C4-2B (cell line): ENCODE measurements around the gene LGR4.
A peak's percentile ranks its signal among the peaks of the same experiment; 100 is the strongest.

ENCODE experiments used
- H3K27ac ChIP-seq: fragments of 450-650 bp; 2 replicates; pipeline ENCODE4 v1.5.1; 2017
- ZFX ChIP-seq: fragments of 450-650 bp; IDR thresholded peaks from 2 replicates; pipeline ENCODE4 v1.6.1; 2017
- TF ChIP-seq, protein P1 (sequence below): fragments of 450-650 bp; conservative IDR thresholded peaks from 2 replicates; pipeline ENCODE4 v1.5.1; 2017; ENCODE audit warnings: mild to moderate bottlenecking

Gene LGR4

DNA sequence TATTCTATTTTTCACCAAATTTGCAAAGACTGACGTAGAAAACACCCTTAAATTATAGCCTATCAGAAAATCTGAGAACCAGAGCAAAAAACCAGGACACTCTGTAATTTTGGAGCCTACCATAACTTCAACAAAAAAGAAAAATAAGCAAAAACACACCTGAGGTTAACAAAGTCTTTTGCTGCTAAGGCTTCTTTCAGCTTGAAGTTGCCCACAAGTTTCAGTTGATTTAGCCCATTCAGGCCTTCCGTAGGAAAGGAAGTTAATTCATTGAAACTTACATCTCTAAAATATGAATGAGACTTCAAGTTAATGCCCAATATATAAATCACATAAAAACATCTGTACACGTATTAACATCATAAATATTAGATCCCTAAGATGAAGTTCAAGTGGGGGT, 99.2 kb downstream of the LGR4 start:
- no peak overlapping the region for H3K27ac ChIP-seq
- TF ChIP-seq ZFX, result no peak
- TF ChIP-seq, protein P1, sequence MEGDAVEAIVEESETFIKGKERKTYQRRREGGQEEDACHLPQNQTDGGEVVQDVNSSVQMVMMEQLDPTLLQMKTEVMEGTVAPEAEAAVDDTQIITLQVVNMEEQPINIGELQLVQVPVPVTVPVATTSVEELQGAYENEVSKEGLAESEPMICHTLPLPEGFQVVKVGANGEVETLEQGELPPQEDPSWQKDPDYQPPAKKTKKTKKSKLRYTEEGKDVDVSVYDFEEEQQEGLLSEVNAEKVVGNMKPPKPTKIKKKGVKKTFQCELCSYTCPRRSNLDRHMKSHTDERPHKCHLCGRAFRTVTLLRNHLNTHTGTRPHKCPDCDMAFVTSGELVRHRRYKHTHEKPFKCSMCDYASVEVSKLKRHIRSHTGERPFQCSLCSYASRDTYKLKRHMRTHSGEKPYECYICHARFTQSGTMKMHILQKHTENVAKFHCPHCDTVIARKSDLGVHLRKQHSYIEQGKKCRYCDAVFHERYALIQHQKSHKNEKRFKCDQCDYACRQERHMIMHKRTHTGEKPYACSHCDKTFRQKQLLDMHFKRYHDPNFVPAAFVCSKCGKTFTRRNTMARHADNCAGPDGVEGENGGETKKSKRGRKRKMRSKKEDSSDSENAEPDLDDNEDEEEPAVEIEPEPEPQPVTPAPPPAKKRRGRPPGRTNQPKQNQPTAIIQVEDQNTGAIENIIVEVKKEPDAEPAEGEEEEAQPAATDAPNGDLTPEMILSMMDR, result no peak

DNA sequence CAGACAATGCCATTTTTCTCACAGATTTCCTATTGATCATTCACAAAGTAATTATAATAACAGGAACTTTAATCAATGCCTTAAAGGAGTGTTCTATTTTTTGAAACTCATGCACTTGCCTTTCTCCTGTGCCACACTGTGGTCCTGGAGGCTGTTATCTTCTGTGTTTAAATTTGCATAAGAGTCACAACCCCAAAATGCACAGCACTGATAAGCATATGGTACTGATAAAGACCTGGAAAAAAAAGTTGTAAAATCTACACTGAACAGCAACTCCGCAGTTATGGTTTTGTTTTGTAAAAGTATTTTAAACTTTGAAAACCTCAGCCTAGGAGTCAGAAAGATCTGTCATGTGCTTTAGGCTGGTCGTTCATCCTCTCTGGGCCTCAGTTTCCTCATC, 100.4 kb downstream of the LGR4 start:
- no peak overlapping the region for H3K27ac ChIP-seq
- TF ChIP-seq, protein P1, result no peak
- TF ChIP-seq ZFX, result no peak

DNA sequence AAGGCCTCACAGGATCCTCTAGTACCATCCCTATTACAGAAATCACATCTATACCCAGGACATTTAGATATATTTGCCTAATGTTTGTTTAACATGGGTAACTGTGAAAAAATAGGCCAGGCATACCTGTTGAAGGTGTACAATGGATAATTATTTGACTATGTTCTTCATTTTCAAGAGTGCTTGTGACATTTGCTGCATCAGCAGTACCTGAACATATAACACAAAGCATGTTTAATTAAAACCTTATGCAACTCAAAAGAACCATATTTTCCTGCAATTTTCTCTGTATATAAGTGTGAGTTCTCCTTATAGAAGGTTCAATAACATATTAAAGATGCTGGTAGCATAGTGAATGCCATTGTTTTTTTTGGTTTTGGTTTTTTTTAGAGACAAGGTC, 101.1 kb downstream of the LGR4 start:
- no peak for TF ChIP-seq ZFX
- TF ChIP-seq, protein P1, result no peak
- no peak overlapping the region for H3K27ac ChIP-seq

DNA sequence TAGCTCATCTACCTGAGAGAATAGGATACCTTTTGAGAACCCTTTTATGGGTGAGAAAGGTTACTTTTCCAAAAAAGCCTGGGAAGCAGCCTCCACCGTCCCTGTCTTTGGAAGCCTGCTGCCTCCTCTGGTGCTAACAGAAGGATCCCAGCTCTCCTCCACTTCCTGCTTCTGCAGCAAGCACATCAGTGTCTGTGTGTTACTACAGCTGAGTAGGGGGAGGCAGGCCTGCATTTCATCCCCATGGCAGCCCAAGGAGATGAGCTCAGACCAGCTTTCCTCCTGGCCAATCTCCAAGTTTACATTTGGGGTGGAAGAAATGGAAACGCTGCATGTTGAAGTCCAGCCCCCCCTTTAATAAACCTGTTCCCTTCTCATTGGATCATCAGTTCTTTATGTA, 102.2 kb downstream of the LGR4 start:
- no peak overlapping the region for H3K27ac ChIP-seq

DNA sequence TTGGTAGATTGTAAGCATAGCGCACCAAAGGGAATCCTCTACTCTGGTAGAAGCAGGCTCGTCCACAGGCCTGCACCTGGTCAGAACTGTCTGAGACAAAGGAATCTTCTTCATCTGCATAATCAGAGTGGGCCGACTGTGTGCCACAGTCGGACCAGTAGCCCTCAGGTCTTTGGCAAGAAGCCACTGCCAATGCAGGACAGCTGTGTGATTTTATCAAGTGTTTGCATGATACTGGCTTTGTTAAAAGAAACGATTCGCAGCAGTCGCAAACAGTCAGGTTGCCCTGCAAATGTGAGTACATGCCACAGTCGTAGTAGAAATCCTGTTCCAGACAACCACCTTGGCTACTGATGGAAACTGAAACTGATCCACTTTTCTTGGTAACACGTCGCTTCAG, 104.7 kb downstream of the LGR4 start:
- TF ChIP-seq ZFX, result no peak
- TF ChIP-seq, protein P1, result no peak

More for the DNA sequence above, 102.2 kb downstream of the LGR4 start:
- TF ChIP-seq, protein P1, result no peak
- no peak for TF ChIP-seq ZFX

DNA sequence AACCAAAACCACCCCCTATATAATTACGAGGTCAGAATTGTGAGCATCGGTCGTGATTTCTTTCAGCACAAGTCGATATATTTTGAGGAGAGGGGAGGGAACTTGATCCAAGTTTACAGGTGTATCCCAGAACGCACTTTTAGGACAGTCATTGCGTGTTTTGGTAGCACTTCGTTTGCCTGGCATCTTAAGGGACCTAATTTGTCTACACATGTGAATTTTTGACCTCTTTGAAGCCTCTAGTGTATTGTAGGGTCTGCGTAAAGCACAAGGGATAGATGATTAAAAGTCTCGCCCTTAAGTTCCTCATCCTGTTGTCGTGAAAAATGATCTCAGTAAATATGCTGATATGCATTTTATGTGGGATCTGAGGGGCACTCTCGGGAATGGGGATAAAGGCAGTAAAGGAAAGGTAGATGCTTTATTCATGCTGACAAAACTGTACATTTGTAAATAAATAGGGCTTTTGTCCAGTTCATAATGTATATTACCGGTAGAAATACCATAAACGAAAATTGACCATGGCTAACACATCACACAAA, 108.9 kb downstream of the LGR4 start:
- H3K27ac ChIP-seq, result peak overlapping the region; percentile 68
- TF ChIP-seq, protein P1, result no peak
- no peak for TF ChIP-seq ZFX

More for the DNA sequence above, 104.7 kb downstream of the LGR4 start:
- no peak overlapping the region for H3K27ac ChIP-seq

DNA sequence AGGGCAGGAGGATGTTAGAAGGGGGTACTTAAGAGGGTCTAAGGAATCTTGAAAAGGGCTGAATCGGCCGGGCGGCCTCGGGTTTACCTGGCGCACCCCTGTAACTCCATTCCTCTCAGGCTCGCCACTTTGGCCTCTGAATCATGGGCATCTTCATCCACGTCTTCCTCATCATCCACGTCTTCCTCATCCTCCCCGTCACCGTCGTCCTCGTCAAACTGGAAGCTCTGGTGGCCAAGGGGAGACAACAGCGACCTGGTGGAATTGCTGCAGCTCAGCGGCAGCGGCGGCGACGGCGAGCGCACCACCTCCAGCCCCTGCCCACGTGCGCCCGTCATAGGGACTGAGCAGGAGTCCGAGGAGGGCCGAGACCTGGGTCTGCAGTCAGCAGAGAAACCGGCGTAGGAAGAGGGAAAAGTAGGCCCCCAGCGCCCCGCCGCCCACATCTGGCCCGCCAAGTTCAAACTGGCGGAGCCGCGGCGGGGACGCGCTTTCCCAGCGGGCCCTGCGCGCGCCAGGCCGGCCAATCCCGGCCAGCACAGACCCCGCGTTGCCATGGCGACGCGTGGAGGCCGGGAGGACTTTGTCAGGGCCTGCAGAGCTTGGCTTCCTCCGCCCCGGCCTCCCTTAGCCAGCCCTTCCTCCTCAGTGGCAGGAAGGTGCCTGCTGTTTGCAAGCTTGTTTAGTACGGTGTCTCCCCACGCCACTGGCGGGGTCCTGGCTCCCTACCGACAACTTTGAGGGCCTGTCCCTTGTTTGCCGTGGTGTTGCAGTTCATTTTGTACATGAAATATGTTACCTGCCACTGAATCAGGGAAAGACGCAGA, 109.6 kb downstream of the LGR4 start, which contains the start of gene CCDC34:
TSS of gene CCDC34 (minus strand) at position 467 of the 827 bp plus-strand sequence. CDS start at position 446, 21 bp downstream.
- TF ChIP-seq, protein P1, result no peak
- TF ChIP-seq ZFX, result peak; percentile 87
- H3K27ac ChIP-seq, result peak within 1 kb of the TSS; percentile 68
